Measurements from ENCODE around the gene TSEN2.

DNA sequence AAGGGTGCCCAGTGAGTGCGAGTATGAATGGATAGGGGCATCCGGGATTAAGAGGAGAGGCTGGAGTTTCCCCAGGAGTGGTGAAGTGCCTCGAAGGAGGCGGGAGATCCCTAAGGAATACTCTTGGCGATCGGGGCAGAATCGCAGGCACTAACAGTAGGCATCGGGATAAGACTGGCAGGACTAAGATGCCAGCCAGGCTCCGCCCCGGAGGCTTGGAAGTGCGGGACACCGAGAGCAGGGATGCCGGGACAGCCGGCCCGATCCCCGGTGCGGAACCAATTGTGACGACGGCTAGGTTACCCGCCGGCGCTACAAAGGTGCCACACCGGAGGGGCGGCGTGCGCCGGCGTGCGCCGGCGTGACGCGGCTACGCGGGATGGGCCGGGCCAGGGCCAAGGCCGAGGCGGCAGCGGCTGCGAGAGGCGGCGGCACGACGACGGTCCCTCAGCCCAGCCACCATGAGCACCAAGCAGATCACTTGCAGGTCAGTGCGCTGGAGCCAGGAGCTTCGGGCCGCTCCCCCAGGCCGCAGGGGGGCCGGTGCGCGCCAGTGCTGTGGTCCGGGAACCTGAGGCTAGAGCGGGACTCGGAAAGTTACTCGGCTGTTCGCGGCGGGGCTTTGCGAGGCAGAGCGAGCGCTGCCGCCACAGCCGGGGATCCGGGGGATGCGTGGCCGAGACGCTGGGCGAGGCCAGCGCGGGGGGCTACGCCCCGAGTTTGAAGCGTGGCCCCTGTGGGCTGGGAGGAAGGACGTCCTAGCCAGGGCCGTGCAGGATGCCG lies 72.6 kb downstream of the TSEN2 start, which contains the start of gene MKRN2:
- TF ChIP-seq, protein P1, sequence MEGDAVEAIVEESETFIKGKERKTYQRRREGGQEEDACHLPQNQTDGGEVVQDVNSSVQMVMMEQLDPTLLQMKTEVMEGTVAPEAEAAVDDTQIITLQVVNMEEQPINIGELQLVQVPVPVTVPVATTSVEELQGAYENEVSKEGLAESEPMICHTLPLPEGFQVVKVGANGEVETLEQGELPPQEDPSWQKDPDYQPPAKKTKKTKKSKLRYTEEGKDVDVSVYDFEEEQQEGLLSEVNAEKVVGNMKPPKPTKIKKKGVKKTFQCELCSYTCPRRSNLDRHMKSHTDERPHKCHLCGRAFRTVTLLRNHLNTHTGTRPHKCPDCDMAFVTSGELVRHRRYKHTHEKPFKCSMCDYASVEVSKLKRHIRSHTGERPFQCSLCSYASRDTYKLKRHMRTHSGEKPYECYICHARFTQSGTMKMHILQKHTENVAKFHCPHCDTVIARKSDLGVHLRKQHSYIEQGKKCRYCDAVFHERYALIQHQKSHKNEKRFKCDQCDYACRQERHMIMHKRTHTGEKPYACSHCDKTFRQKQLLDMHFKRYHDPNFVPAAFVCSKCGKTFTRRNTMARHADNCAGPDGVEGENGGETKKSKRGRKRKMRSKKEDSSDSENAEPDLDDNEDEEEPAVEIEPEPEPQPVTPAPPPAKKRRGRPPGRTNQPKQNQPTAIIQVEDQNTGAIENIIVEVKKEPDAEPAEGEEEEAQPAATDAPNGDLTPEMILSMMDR (optimal IDR thresholded peaks at IDR 0.05 in 1 of 3, IDR thresholded peaks at IDR 0.05 in 1 of 3, conservative IDR thresholded peaks at IDR 0.05 in 1 of 3; ENCODE audit: extremely low read depth in 1 of 3, insufficient read depth in 2 of 3, low read length in 3 of 3) = no peak
- TF ChIP-seq EZH2 (IDR thresholded peaks at IDR 0.05; ENCODE audit: low read length) = no peak

Measured in keratinocyte (primary cell).